Caco-2 (cell line): Measurements from ENCODE around the gene TCEAL5. TPM values are rescaled to one million over a fixed set of nuclear protein-coding genes. Genes with fewer than 3 reads are reported as not detected.

Source experiments
- BruUV-seq: library from RNA; stranded (reverse); fragments of 400-500 nt; replicated peaks from 2 replicates; lab custom pipeline; 2021; lab: Mats Ljungman, UMichigan
- CTCF ChIA-PET: fragments of 300-600 bp; sonication (Branson Sonifier 250); formaldehyde crosslinking; loops from one replicate; lab custom pipeline; 2022; ENCODE audit warnings: antibody characterized with exemption; lab: Charles Lee
- POLR2A ChIA-PET: fragments of 300-600 bp; sonication (Branson Sonifier 250); formaldehyde crosslinking; loops from one replicate; lab custom pipeline; 2022; ENCODE audit warnings: antibody characterized with exemption; lab: Charles Lee
- DNase-seq, 2 experiments: peaks; one replicate each; pipeline versions ENCODE4 v3.0.0 to v3.0.0-alpha.2; 2020 to 2022
- H3K27me3 ChIP-seq: replicated peaks from 2 replicates; pipeline ENCODE4 v1.6.0; 2011; ENCODE audit warnings: low read length; ENCODE audit not compliant: control insufficient read depth, insufficient read depth
- H3K36me3 ChIP-seq: 2 replicates; pipeline ENCODE4 v1.5.1; 2011; ENCODE audit warnings: low read length; ENCODE audit not compliant: control insufficient read depth, insufficient read depth
- H3K4me1 ChIP-seq: fragments of 250-450 bp; sonication (Bioruptor Pico); 2 replicates; pipeline ENCODE4 v1.5.1; 2020; ENCODE audit warnings: mild to moderate bottlenecking
- H3K4me3 ChIP-seq: 2 replicates; pipeline ENCODE4 v1.5.1; 2011; ENCODE audit warnings: low read depth, mild to moderate bottlenecking, control low read depth, low read length
- H3K9me3 ChIP-seq: fragments of 250-450 bp; sonication (Bioruptor Pico); 2 replicates; pipeline ENCODE4 v1.5.1; 2020; ENCODE audit warnings: mild to moderate bottlenecking, moderate library complexity
- H3K27ac Mint-ChIP-seq: one replicate; pipeline ENCODE4 v1.8.0; 2022; ENCODE audit warnings: mixed read lengths; ENCODE audit not compliant: unreplicated experiment
- H3K27me3 Mint-ChIP-seq: one replicate; pipeline ENCODE4 v1.8.0; 2022; ENCODE audit warnings: mixed read lengths; ENCODE audit not compliant: insufficient read depth, unreplicated experiment
- H3K36me3 Mint-ChIP-seq: one replicate; pipeline ENCODE4 v1.8.0; 2022; ENCODE audit warnings: mild to moderate bottlenecking, mixed read lengths; ENCODE audit not compliant: insufficient read depth, unreplicated experiment
- H3K4me1 Mint-ChIP-seq: one replicate; pipeline ENCODE4 v1.8.0; 2022; ENCODE audit warnings: low read depth, mixed read lengths; ENCODE audit not compliant: unreplicated experiment
- H3K4me3 Mint-ChIP-seq: one replicate; pipeline ENCODE4 v1.8.0; 2022; ENCODE audit warnings: mild to moderate bottlenecking, moderate library complexity, mixed read lengths; ENCODE audit not compliant: unreplicated experiment
- H3K9me3 Mint-ChIP-seq: one replicate; pipeline ENCODE4 v1.8.0; 2022; ENCODE audit warnings: mixed read lengths; ENCODE audit not compliant: unreplicated experiment
- CTCF ChIP-seq, 2 experiments: fragments of 200-600 bp in 1 of 2; IDR thresholded peaks; 1 replicate in 1 of 2; 2 replicates in 1 of 2; pipeline versions ENCODE4 v1.5.1 to v1.8.0; 2011 to 2022; ENCODE audit warnings: antibody characterized with exemption in 1 of 2, control low read depth in 1 of 2, inconsistent platforms in 1 of 2, low read depth in 1 of 2, low read length in 1 of 2, mild to moderate bottlenecking in 1 of 2, moderate library complexity in 1 of 2; ENCODE audit not compliant: insufficient read depth in 1 of 2, severe bottlenecking in 1 of 2, unreplicated experiment in 1 of 2
- intact Hi-C: fragments of 100-400 bp; cut with micrococcal nuclease; formaldehyde crosslinking; loops from one replicate; pipeline ENCODE4 v1.10.0; 2022; ENCODE audit not compliant: unreplicated experiment
- total RNA-seq: library from RNA; stranded (reverse); gene quantifications from 2 replicates; pipeline ENCODE4 v1.2.3, GENCODE V29; 2022

Gene TCEAL5
- total RNA-seq, 1 experiment from 2014 or later: not detected

- peaks cover 3% of the 10 kb centered on the region; the same call in 1 of the 2 replicates for H3K4me1 ChIP-seq
- Mint-ChIP-seq H3K27ac (no peak overlapping the region), H3K9me3 (no peaks in the 10 kb centered on the region), H3K27me3 (no peaks in the 10 kb centered on the region), H3K36me3 (peaks cover 17% of the 10 kb centered on the region), H3K4me1 (peaks cover 12% of the 10 kb centered on the region), H3K4me3 (no peak overlapping the region)
- H3K27me3 ChIP-seq: no peaks in the 10 kb centered on the region
- no peak for TF ChIP-seq CTCF (IDR thresholded peaks at IDR 0.05; ENCODE audit: insufficient read depth in 1 of 2, low read depth in 1 of 2, low read length in 1 of 2, severe bottlenecking in 1 of 2, unreplicated experiment in 1 of 2)
- intact Hi-C loops: loop anchor here (5.0 kb wide), 1 partner anchor 211 kb away; no protein-coding TSS in a partner anchor
- POLR2A ChIA-PET: no interaction called here
- H3K36me3 ChIP-seq: no peaks in the 10 kb centered on the region
- H3K4me3 ChIP-seq: no peak overlapping the region
- CTCF ChIA-PET: no interaction called here
- H3K9me3 ChIP-seq: no peaks in the 10 kb centered on the region
- DNase-seq: peak; percentile 42 to 49
- BruUV-seq: no TSS peak
These were observed 25.6 kb downstream of the TCEAL5 start for GRCh38 chrX:103250977-103251376.

- H3K36me3 Mint-ChIP-seq: peaks cover 11% of the 10 kb centered on the region
- intact Hi-C loops: loop anchor here (5.0 kb wide), 1 partner anchor 212 kb away; no protein-coding TSS in a partner anchor
- CTCF ChIA-PET: no interaction called here
These were observed 26.7 kb downstream of the TCEAL5 start for GRCh38 chrX:103249805-103250204.

GRCh38 chrX:103248553-103248952 is 28.0 kb downstream of the TCEAL5 start:
- Mint-ChIP-seq H3K27me3 (no peaks in the 10 kb centered on the region), H3K36me3 (no peaks in the 10 kb centered on the region), H3K27ac (no peak overlapping the region), H3K4me1 (peaks cover 3% of the 10 kb centered on the region), H3K9me3 (no peaks in the 10 kb centered on the region), H3K4me3 (no peak overlapping the region)
- DNase-seq: peak in 1 of 2 experiments; percentile 3
- ChIA-PET CTCF (interaction anchor here (0.8 kb wide), 1 partner anchor 9 kb away, joined by 3 read pairs; no protein-coding TSS in a partner anchor), POLR2A (no interaction called here)
- H3K4me1 ChIP-seq: peaks cover 3% of the 10 kb centered on the region; the same call in 1 of the 2 replicates
- peak; percentile 18 to 20 for TF ChIP-seq CTCF (IDR thresholded peaks at IDR 0.05; ENCODE audit: insufficient read depth in 1 of 2, low read depth in 1 of 2, low read length in 1 of 2, severe bottlenecking in 1 of 2, unreplicated experiment in 1 of 2)
- BruUV-seq: no TSS peak
- no peaks in the 10 kb centered on the region for H3K9me3 ChIP-seq
- intact Hi-C loops: loop anchor here (1.0 kb wide), 1 partner anchor 37 kb away; no protein-coding TSS in a partner anchor
- no peaks in the 10 kb centered on the region for H3K36me3 ChIP-seq
- H3K27me3 ChIP-seq: no peaks in the 10 kb centered on the region
- H3K4me3 ChIP-seq: no peak overlapping the region

More at GRCh38 chrX:103249805-103250204, 26.7 kb downstream of the TCEAL5 start:
- POLR2A ChIA-PET: no interaction called here
- no TSS peak for BruUV-seq
- H3K4me1 Mint-ChIP-seq: peaks cover 12% of the 10 kb centered on the region
- no peak overlapping the region for H3K4me3 Mint-ChIP-seq
- no peak overlapping the region for H3K4me3 ChIP-seq
- H3K27me3 ChIP-seq: no peaks in the 10 kb centered on the region
- H3K9me3 ChIP-seq: no peaks in the 10 kb centered on the region
- H3K9me3 Mint-ChIP-seq: no peaks in the 10 kb centered on the region
- no peak for DNase-seq
- no peak for TF ChIP-seq CTCF (IDR thresholded peaks at IDR 0.05; ENCODE audit: insufficient read depth in 1 of 2, low read depth in 1 of 2, low read length in 1 of 2, severe bottlenecking in 1 of 2, unreplicated experiment in 1 of 2)
- no peak overlapping the region for H3K27ac Mint-ChIP-seq
- peaks cover 3% of the 10 kb centered on the region; the same call in 1 of the 2 replicates for H3K4me1 ChIP-seq
- no peaks in the 10 kb centered on the region for H3K36me3 ChIP-seq
- H3K27me3 Mint-ChIP-seq: no peaks in the 10 kb centered on the region
